GM20000 (cell line): ENCODE measurements around the gene ETFA.

ENCODE experiments used
- DNase-seq: peaks from one replicate; pipeline ENCODE4 v3.0.0; 2012; ENCODE audit warnings: low spot score
- CTCF ChIP-seq: IDR thresholded peaks from 2 replicates; pipeline ENCODE4 v1.5.1; 2012; ENCODE audit warnings: mild to moderate bottlenecking, control low read depth; ENCODE audit errors: extremely low read depth, missing control alignments

The ETFA gene

GRCh38 chr15:76328106-76328696 is 16.9 kb upstream of the ETFA start:
- no peak for DNase-seq
- no peak for TF ChIP-seq CTCF

DNA sequence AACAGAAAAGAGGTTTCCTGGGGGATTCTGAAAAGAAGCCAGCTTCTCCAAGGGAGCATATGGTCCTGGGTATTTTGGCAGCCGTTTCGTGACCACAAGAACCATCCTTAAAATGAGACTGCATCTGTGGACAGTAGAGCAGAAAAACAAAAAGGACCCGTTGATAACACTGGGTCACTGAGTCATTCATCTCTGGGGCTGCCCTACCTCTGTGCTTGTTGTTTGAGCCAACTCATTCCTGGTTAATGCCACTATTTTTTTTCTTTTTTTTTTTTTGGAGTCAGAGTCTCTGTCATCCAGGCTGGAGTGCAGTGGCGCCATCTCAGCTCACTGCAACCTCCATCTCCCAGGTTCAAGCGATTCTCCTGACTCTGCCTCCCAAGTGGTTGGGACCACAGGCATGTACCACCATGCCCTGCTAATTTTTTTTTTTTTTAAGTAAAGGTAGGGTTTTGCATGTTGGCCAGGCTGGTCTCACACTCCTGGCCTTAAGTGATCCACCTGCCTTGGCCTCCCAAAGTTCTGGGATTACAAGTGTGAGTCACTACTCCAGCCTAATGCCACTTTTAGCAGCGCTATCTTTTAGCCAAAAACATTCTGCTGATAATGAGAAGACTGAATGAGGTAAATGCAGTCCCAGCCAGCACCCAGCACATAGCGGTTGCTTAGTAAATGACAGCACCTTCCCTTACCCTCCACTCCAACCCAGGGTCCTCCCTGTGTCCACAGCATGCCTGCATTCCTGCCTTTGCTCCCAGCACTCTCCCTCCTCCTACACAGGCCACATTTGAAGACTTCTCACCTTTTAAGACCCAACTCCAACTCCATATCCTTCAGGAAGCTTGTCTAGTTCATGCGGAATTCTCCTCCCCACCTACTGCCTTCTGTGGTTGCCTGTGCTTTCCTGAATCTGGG is 16.2 kb upstream of the ETFA start:
- DNase-seq = no peak
- no peak for TF ChIP-seq CTCF

- no peak for DNase-seq
- no peak for TF ChIP-seq CTCF
These were observed 14.4 kb upstream of the ETFA start for GRCh38 chr15:76325704-76326103.

- DNase-seq = no peak
- TF ChIP-seq CTCF = no peak
These were observed 12.8 kb upstream of the ETFA start for GRCh38 chr15:76324066-76324465.

- no peak for TF ChIP-seq CTCF
- DNase-seq = no peak
These were observed 10.3 kb upstream of the ETFA start for GRCh38 chr15:76321602-76322001.

DNA sequence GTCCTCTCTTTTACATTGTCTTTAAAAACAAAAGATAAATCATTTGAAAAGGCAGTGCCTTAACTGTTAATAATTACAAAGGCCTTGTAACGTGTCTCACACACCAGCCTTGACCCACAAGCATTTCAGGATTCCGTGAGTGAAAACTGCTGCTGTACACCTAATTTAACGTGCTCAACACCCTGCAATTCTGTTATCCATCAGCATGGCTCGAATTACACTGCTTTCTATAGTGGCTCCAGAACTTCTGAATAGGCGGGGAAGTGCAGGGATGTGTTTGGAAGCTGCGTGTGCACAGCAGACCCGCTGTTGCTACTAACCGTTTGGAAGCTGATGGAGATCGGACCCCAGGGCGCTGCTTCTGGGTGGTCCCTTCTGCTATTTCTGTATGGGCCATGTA is 9.9 kb upstream of the ETFA start:
- TF ChIP-seq CTCF = no peak
- DNase-seq = no peak

DNA sequence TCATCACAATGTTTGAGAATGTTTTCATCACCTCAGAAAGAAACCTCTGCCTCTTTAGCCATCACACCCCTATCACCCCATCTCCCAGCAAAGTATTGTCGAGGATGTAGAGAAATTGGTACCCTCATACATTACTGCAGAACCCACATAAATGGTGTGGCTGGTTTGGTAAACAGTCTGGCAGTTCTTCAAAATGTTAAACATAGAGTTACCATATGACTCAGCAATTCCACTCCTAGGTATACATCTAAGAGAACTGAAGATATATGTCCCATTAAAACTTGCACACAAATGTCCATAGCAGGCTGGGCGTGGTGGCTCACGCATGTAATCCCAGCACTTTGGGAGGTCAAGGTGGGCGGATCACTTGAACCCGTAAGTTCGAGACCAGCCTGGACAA is 8.7 kb upstream of the ETFA start:
- DNase-seq = no peak
- TF ChIP-seq CTCF = no peak
